Measurements from ENCODE around the gene RNF213. TPM values are rescaled to one million over a fixed set of nuclear protein-coding genes. Genes with fewer than 3 reads are reported as not detected.

Gene RNF213
- total RNA-seq, 2 donors from 2014 or later = 546 to 651 TPM

DNA sequence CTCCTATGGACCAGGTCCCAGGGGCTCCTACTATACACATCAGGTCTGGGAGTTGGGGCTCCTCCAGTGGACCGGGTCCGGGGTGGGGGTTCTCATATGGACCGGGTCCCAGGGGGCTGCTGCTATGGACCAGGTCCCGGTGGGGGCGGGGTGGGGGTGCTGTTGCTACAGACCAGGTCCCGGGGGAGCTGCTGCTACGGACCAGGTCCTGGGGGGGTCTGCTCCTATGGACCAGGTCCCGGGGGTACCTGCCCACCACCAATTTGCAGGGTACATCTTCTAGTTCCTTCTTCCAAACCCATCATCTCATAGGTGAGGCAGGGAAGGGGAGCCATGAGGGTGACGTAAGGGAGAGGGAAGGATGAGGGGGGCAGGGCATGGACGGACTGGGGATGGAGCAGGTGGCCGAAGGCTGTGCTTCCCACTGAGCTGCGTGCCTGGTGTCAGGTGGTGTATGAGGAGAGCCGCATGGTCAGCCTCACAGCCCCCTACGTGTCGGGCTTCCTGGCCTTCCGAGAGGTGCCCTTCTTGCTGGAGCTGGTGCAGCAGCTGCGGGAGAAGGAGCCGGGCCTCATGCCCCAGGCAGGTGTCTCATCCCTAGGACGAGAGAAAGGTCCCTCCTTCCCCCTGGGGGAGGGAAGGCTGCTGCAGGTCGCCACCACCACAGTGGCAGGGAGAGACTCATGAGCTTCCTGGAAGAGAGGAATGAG, 160.9 kb downstream of the RNF213 start:
- no peak for DNase-seq
- H3K4me1 Mint-ChIP-seq (ENCODE audit: low read depth) = peaks cover 32% of the 10 kb centered on the region
- H3K9me3 Mint-ChIP-seq = no peaks in the 10 kb centered on the region
- ATAC-seq (replicated peaks in 1 of 2) = no peak
- no peak overlapping the region for H3K4me3 Mint-ChIP-seq
- no peaks in the 10 kb centered on the region for H3K36me3 Mint-ChIP-seq (ENCODE audit: insufficient read depth in 2 of 2)
- H3K27me3 Mint-ChIP-seq (ENCODE audit: low read depth) = no peaks in the 10 kb centered on the region
- H3K27ac Mint-ChIP-seq = no peak overlapping the region

DNA sequence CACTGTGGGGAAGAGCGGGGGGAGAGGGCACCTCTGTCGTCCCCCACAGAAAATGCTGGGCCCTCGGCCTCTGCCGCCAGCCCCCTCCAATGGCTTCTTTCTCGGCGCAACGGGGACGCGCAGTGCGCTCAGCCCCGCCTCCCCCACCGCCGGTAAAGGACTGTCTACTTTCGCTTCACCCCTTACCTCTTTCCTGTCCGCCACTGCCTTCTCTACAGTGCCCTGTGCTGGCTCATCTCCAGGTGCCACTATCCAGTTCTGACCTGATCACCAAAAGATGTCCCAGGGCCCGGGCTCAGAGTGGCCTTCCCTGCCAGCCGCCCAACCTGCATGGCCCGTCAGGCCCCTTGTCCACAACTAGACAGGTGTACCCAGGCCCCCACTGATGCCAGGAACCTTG, 161.6 kb downstream of the RNF213 start:
- DNase-seq = no peak
- Mint-ChIP-seq H3K27me3 (ENCODE audit: low read depth) (no peaks in the 10 kb centered on the region), H3K9me3 (no peaks in the 10 kb centered on the region), H3K4me1 (ENCODE audit: low read depth) (peaks cover 32% of the 10 kb centered on the region), H3K27ac (no peak overlapping the region), H3K4me3 (no peak overlapping the region), H3K36me3 (ENCODE audit: insufficient read depth in 2 of 2) (no peaks in the 10 kb centered on the region)
- no peak for ATAC-seq (replicated peaks in 1 of 2)

DNA sequence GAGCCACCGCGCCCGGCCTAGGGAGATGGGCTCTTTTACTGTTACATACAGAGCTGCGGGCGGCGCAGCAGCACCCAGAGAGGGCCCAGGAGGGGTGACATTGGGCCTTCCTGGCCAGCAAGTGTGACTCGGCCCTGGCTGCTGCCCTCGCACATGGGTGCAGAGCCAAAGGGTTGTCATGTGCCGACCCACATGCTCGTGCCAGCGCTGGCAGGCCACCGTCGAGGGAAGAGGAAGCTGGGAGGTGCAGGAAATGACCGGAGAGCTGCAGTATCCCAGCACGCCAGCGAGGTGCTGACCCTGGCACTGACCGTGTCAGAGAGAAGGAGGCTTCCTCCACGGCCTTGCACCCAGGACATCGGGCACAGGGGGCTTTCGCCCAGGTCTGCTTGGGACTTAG, 162.3 kb downstream of the RNF213 start:
- Mint-ChIP-seq H3K9me3 (no peaks in the 10 kb centered on the region), H3K4me1 (ENCODE audit: low read depth) (peaks cover 25% of the 10 kb centered on the region), H3K27ac (no peak overlapping the region), H3K27me3 (ENCODE audit: low read depth) (no peaks in the 10 kb centered on the region), H3K4me3 (no peak overlapping the region), H3K36me3 (ENCODE audit: insufficient read depth in 2 of 2) (no peaks in the 10 kb centered on the region)
- ATAC-seq (replicated peaks in 1 of 2) (no peak), DNase-seq (no peak)

DNA sequence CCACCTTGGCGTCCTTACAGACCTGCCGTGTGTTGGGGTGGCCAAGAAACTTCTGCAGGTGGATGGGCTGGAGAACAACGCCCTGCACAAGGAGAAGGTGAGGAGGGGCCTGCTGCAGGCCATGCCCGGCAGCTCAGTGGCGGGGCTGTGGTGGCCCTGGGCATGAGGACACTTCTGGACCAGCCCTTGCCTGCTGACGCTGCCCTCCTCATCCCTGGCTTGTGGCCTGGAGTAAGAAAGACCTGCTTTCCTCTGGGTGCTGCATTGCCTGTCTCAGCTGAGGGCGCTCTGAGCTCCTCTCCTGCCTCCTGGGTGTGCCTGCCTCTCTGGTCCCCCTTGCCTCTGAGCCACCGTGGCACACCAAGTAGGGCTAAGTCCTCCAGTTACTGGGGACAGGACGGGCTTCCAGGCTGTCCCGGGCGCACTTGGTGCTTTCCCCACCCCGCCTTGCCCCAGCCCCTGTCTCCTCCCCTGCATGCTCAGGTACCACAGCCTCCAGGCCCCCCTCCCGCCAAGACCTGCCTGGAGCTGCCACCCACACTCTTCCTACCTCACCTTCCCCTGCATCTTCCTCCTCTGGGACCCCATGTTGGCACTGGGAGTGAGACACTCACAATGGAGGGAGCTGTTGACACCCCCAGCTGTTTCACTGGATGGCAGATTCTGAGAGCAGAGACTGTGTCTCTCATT, 163.0 kb downstream of the RNF213 start:
- Mint-ChIP-seq H3K9me3 (no peaks in the 10 kb centered on the region), H3K27me3 (ENCODE audit: low read depth) (no peaks in the 10 kb centered on the region), H3K4me3 (no peak overlapping the region), H3K4me1 (ENCODE audit: low read depth) (peaks cover 24% of the 10 kb centered on the region), H3K27ac (no peak overlapping the region), H3K36me3 (ENCODE audit: insufficient read depth in 2 of 2) (no peaks in the 10 kb centered on the region)
- no peak for DNase-seq
- no peak for ATAC-seq (replicated peaks in 1 of 2)

DNA sequence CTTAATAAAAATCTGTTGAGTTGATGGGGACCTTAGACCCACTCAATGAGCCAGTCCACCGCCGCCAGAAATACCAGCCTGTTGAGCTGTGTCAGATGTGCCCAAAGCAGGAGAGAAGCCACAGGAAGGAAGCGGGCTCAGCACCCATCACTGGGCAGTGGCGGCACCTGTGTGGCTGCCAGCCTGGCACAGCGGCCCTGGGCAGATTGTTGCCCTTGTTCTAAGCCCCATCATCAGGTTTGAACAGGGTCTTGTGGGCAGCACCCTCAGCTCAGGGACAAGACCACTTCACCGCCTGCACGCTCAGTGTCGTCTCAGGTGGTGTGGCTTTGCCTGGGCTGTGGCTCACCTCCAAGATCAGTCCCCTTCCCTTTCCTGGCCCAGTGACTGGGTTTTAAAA, 163.6 kb downstream of the RNF213 start:
- no peak for ATAC-seq (replicated peaks in 1 of 2)

DNA sequence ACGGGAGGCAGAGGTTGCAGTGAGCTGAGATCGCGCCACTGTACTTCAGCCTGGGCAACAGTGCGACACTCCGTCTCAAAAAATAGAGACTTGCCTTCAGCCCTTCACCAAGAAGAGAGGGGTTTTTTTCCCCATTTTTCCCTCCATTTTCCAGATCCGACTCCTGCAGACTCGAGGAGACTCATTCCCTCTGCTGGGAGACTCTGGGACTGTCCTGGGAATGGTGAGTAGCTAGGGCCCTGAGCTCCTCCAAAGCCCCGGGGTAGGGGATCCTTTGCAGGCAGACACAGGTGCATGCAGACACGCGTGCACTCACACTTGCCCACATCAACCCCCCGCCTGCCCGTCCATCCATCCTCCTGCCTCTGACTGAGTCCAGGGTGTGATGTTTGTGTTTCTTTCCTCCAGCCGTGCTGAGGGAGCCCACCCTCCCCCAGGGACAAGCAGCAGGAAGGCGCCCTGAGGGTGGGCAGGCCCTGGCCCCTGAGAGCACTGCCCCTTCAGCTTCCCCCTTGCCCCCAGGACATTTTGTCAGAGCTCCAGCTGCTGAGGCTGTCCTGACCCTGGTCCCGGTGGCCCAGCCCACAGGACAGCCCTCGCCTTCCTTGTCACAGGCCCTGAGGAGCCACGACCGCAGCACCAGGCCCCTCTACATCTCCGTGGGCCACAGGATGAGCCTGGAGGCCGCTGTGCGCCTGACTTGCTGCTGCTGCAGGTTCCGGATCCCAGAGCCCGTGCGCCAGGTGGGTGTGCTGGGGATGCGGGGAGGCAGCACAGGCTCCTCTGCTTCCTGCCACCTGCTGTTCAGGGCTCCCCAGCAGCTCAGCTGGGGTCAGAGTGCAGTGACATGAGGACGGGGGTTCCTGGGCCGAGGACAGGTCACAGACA, 164.5 kb downstream of the RNF213 start:
- Mint-ChIP-seq H3K9me3 (no peaks in the 10 kb centered on the region), H3K27me3 (ENCODE audit: low read depth) (no peaks in the 10 kb centered on the region), H3K27ac (no peak overlapping the region), H3K4me1 (ENCODE audit: low read depth) (peaks cover 17% of the 10 kb centered on the region), H3K36me3 (ENCODE audit: insufficient read depth in 2 of 2) (no peaks in the 10 kb centered on the region), H3K4me3 (no peak overlapping the region)
- no peak for ATAC-seq (replicated peaks in 1 of 2)
- no peak for DNase-seq

More for the DNA sequence above, 163.6 kb downstream of the RNF213 start:
- no peaks in the 10 kb centered on the region for H3K36me3 Mint-ChIP-seq (ENCODE audit: insufficient read depth in 2 of 2)
- H3K9me3 Mint-ChIP-seq = no peaks in the 10 kb centered on the region
- peaks cover 24% of the 10 kb centered on the region for H3K4me1 Mint-ChIP-seq (ENCODE audit: low read depth)
- no peaks in the 10 kb centered on the region for H3K27me3 Mint-ChIP-seq (ENCODE audit: low read depth)
- no peak overlapping the region for H3K27ac Mint-ChIP-seq
- no peak for DNase-seq
- no peak overlapping the region for H3K4me3 Mint-ChIP-seq

DNA sequence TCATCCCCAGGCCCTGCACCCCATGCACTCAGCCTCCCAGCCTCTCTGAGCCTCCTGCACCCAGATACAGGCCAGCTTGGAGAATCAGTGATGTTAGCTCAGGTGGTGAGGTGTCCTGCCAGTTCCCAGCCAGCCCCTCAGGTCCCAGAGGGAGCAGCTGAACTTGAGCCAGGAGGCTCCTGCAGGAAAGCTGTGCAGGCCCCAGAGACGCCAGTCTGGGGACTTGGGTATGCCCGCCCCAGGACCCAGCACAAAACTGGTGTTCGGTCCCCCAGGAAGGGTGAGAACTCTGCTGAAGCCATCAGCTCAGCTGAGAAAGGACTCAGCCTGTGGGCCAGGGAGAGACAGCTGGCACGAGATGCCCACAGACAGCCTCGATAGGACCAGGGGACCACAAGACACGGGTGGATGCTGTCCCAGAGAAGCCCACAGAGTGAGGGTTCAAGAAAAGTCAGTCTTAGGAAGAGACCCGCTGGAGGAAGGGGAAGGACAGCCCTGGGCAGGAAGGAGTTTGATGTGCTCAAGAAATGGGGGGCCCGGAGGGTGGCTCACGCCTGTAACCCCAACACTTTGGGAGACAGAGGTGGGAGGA, 165.3 kb downstream of the RNF213 start:
- Mint-ChIP-seq H3K4me1 (ENCODE audit: low read depth) (peaks cover 15% of the 10 kb centered on the region), H3K27ac (no peak overlapping the region), H3K9me3 (no peaks in the 10 kb centered on the region), H3K27me3 (ENCODE audit: low read depth) (no peaks in the 10 kb centered on the region), H3K4me3 (peak overlapping the region in 1 of 2 donors; percentile 23), H3K36me3 (ENCODE audit: insufficient read depth in 2 of 2) (no peaks in the 10 kb centered on the region)
- ATAC-seq (replicated peaks in 1 of 2) = no peak
- DNase-seq = no peak

DNA sequence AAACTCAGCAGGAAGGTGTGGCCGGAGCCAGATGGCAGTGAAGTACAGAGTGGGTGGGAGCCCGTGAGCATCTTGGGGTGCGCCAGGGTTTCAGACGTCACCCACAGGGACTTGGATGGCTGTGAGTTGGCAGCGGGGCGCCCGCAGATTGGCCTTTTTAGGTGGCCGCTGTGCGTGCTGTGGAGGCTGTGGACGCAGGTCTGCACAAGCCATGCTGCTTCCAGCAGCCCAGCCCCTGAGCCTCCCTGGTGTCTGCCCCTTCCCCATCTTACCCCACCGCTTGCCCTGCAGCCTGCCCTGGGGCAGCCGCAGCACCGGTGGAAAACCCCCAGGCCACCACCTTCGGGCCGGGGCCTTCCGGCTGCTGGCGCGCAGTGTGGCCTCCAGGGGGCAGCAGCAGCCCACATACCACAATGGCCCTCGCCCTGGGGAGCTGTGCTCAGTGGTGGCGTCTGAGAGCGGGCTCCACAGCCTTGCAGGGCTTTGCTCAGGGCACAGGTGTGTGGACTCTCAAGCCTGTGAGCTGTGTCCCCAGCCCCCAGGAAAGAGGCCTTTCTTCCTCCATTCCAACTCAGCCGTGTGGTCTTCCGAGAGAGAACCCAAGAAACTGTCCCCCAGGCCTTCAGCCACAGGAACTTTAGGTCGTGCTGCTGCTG, 166.1 kb downstream of the RNF213 start:
- ATAC-seq (replicated peaks in 1 of 2) = peak; percentile 96 to 97
- no peaks in the 10 kb centered on the region for H3K36me3 Mint-ChIP-seq (ENCODE audit: insufficient read depth in 2 of 2)
- H3K4me1 Mint-ChIP-seq (ENCODE audit: low read depth) = peaks cover 15% of the 10 kb centered on the region
- H3K4me3 Mint-ChIP-seq = peak overlapping the region; percentile 6 to 23
- no peaks in the 10 kb centered on the region for H3K9me3 Mint-ChIP-seq
- H3K27me3 Mint-ChIP-seq (ENCODE audit: low read depth) = no peaks in the 10 kb centered on the region
- DNase-seq = peak; percentile 87 to 93
- H3K27ac Mint-ChIP-seq = no peak overlapping the region

DNA sequence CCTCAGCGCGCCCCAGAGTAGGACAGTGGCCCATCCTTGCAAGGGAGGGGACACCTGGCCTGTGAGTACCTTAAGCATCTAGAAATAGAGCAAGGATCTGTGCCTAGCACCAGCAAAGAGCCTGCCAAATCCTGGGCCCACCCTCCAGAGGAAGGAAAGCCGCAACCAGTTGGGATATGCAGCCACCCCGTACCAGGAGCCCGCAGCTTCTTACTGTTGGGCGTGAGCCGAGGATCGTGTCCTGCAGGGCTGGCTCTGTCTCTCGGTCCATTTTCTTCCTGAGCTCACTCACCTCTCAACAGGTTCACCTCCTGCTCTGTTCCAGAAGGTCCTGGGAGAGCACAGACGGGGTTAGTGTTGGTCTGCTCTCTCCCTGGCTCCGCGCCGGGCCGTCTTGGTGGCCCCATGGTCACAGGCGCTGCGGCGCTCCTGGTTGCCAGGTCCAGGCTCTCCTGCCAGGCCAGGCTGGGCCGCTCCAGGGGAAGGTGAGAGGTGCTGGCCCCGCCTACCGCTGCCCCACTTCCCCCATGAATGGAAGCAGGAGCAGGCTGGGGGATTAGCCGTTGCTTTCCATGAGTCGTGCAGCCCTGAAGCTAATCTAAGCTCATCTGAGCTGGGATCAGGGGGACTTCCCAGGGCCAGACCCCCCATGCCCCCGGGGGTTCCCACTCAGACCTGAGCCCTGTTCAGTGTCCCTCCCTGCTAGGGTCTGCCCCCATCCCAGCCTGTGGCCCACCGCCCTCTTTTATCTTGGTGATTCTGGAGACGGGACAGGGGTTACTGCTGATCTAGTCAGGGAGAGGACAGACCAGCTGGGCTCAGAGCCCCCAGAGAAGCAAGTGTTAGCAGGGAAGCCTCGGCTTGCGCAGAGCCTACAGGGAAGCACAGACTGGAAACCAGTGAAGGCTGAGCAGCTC, 167.0 kb downstream of the RNF213 start:
- H3K27ac Mint-ChIP-seq = no peak overlapping the region
- no peak overlapping the region for H3K4me3 Mint-ChIP-seq
- ATAC-seq (replicated peaks in 1 of 2) (no peak), DNase-seq (no peak)
- no peaks in the 10 kb centered on the region for H3K9me3 Mint-ChIP-seq
- no peaks in the 10 kb centered on the region for H3K27me3 Mint-ChIP-seq (ENCODE audit: low read depth)
- H3K4me1 Mint-ChIP-seq (ENCODE audit: low read depth) = peaks cover 15% of the 10 kb centered on the region
- no peaks in the 10 kb centered on the region for H3K36me3 Mint-ChIP-seq (ENCODE audit: insufficient read depth in 2 of 2)

DNA sequence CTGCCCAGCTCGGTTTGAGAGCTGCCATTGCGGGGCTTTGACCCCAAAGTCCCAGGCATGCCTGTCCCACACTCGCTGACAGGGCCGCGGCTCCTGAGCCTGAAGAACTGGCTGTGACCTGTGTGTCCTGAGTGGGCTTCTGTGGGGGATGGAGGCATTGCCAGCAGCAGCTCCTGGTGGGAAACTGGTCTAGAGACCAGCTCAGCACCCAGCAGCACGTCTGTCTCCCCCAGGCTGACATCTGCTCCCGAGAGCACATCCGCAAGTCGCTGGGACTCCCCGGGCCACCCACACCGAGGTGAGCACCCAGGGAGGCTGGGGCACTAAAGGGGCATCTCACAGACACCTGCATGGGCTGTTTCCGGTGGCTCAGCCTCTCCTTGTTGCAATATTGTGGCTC, 167.7 kb downstream of the RNF213 start:
- ATAC-seq (replicated peaks in 1 of 2) (no peak), DNase-seq (no peak)
- H3K4me1 Mint-ChIP-seq (ENCODE audit: low read depth) = peaks cover 15% of the 10 kb centered on the region
- H3K27ac Mint-ChIP-seq = no peak overlapping the region
- H3K27me3 Mint-ChIP-seq (ENCODE audit: low read depth) = no peaks in the 10 kb centered on the region
- H3K4me3 Mint-ChIP-seq = no peak overlapping the region
- H3K36me3 Mint-ChIP-seq (ENCODE audit: insufficient read depth in 2 of 2) = no peaks in the 10 kb centered on the region
- no peaks in the 10 kb centered on the region for H3K9me3 Mint-ChIP-seq

DNA sequence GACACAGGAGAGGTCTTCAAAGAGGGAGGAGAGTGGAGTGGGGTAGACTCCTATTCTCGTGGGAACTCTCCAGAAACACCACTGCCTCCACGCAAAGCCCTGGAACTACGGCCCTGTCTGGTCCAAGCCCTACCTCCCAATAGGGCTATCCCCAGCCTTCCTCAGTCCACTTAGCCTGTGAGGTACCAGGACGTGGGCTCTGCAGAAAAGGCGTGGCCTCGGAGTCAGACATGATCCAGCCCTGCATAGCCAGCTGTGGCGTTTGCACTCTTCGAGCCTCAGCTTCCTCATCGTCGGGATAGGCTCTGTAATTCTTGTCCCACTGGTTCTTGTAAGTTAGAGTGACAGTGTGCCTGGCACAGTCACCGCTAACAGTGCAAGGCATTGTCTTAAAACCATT, 168.1 kb downstream of the RNF213 start:
- Mint-ChIP-seq H3K27me3 (ENCODE audit: low read depth) (no peaks in the 10 kb centered on the region), H3K36me3 (ENCODE audit: insufficient read depth in 2 of 2) (no peaks in the 10 kb centered on the region), H3K27ac (no peak overlapping the region), H3K4me1 (ENCODE audit: low read depth) (peaks cover 15% of the 10 kb centered on the region), H3K9me3 (no peaks in the 10 kb centered on the region), H3K4me3 (no peak overlapping the region)
- DNase-seq (no peak), ATAC-seq (replicated peaks in 1 of 2) (no peak)

Data from activated T-cell treated with anti-CD3 and anti-CD28 coated beads, Interleukin-2, amount 50 U/mL, for 72 hours (primary cell).